Subcutaneous abdominal adipose tissue (tissue), 5 donors: ENCODE results near the gene NAA35.
"Not testable (repeated sequence)": the region's sequence is repeated elsewhere in the genome, so short reads cannot be mapped to it uniquely, and the experiment has no call there.

Source experiments
- H3K27ac ChIP-seq: one replicate; pipeline ENCODE4 v1.7.0; 2013; ENCODE audit warnings: low read depth, mild to moderate bottlenecking, inconsistent platforms, low read length, moderate library complexity
- H3K27me3 ChIP-seq, 5 donors: one replicate each; pipeline ENCODE4 v1.7.0; 2013; ENCODE audit warnings: low read length in 5 of 5, inconsistent platforms in 1 of 5; ENCODE audit not compliant: control insufficient read depth in 5 of 5, insufficient read depth in 4 of 5
- H3K36me3 ChIP-seq, 5 donors: one replicate each; pipeline ENCODE4 v1.7.0; 2013; ENCODE audit warnings: low read length in 5 of 5; ENCODE audit not compliant: control insufficient read depth in 5 of 5, insufficient read depth in 5 of 5
- H3K4me1 ChIP-seq, 5 donors: one replicate each; pipeline ENCODE4 v1.7.0; 2013; ENCODE audit warnings: low read length in 5 of 5, mild to moderate bottlenecking in 3 of 5, moderate library complexity in 1 of 5; ENCODE audit not compliant: control insufficient read depth in 5 of 5, insufficient read depth in 5 of 5
- H3K4me3 ChIP-seq, 5 donors: one replicate each; pipeline ENCODE4 v1.7.0; 2013; ENCODE audit warnings: low read length in 5 of 5, low read depth in 1 of 5
- H3K9ac ChIP-seq, 5 donors: one replicate each; pipeline ENCODE4 v1.7.0; 2013; ENCODE audit warnings: low read length in 5 of 5, mild to moderate bottlenecking in 4 of 5, moderate library complexity in 3 of 5
- H3K9me3 ChIP-seq, 5 donors: one replicate each; pipeline ENCODE4 v1.7.0; 2013; ENCODE audit warnings: low read length in 5 of 5; ENCODE audit not compliant: control insufficient read depth in 5 of 5
- donor health status: healthy.
- donor health status: healthy.
- donor health status: healthy.
- donor health status: healthy.
- donor health status: healthy.

The NAA35 gene

GRCh38 chr9:85971731-85972130 lies 30.8 kb downstream of the NAA35 start:
- Histone ChIP-seq H3K4me1 (peaks cover 0 to 7% (median 0%) of the 10 kb centered on the region in 5 donors), H3K27ac (no peak overlapping the region)

GRCh38 chr9:85973238-85973637 lies 32.3 kb downstream of the NAA35 start:
- H3K9ac ChIP-seq: no peak overlapping the region
- H3K27ac ChIP-seq: no peak overlapping the region
- H3K9me3 ChIP-seq: no peaks in the 10 kb centered on the region
- H3K4me3 ChIP-seq: no peak overlapping the region
- H3K27me3 ChIP-seq: no peaks in the 10 kb centered on the region
- peaks cover 21 to 60% (median 39%) of the 10 kb centered on the region in 5 donors for H3K36me3 ChIP-seq
- H3K4me1 ChIP-seq: peaks cover 0 to 5% (median 0%) of the 10 kb centered on the region in 5 donors

More at GRCh38 chr9:85971731-85972130, 30.8 kb downstream of the NAA35 start:
- no peak overlapping the region for H3K9ac ChIP-seq
- H3K4me3 ChIP-seq: no peak overlapping the region
- H3K36me3 ChIP-seq: peaks cover 13 to 50% (median 33%) of the 10 kb centered on the region in 5 donors
- H3K27me3 ChIP-seq: no peaks in the 10 kb centered on the region
- no peaks in the 10 kb centered on the region for H3K9me3 ChIP-seq

GRCh38 chr9:85974055-85974547 lies 33.2 kb downstream of the NAA35 start:
- H3K27me3 ChIP-seq, H3K27ac ChIP-seq, H3K4me1 ChIP-seq, H3K9ac ChIP-seq, H3K9me3 ChIP-seq, H3K4me3 ChIP-seq: not testable (repeated sequence)
- H3K36me3 ChIP-seq: peaks cover 25 to 65% (median 45%) of the 10 kb centered on the region in 5 donors

- H3K27ac ChIP-seq: no peak overlapping the region
Measured at GRCh38 chr9:85978496-85978895, 37.5 kb downstream of the NAA35 start.

GRCh38 chr9:85981369-85981768 lies 40.4 kb downstream of the NAA35 start:
- no peak overlapping the region for H3K4me3 ChIP-seq
- H3K27ac ChIP-seq: no peak overlapping the region
- peaks cover 38 to 54% (median 42%) of the 10 kb centered on the region in 5 donors for H3K36me3 ChIP-seq
- H3K9ac ChIP-seq: no peak overlapping the region
- H3K4me1 ChIP-seq: no peaks in the 10 kb centered on the region
- no peaks in the 10 kb centered on the region for H3K27me3 ChIP-seq
- H3K9me3 ChIP-seq: no peaks in the 10 kb centered on the region

More at GRCh38 chr9:85978496-85978895, 37.5 kb downstream of the NAA35 start:
- Histone ChIP-seq H3K27me3 (no peaks in the 10 kb centered on the region), H3K4me1 (no peaks in the 10 kb centered on the region), H3K9me3 (no peaks in the 10 kb centered on the region), H3K4me3 (no peak overlapping the region), H3K9ac (no peak overlapping the region), H3K36me3 (peaks cover 42 to 59% (median 49%) of the 10 kb centered on the region in 5 donors)

- no peak overlapping the region for H3K9ac ChIP-seq
- H3K36me3 ChIP-seq: peaks cover 17 to 32% (median 24%) of the 10 kb centered on the region in 5 donors
- H3K4me1 ChIP-seq: peaks cover 0 to 7% (median 0%) of the 10 kb centered on the region in 5 donors
- H3K4me3 ChIP-seq: no peak overlapping the region
- no peaks in the 10 kb centered on the region for H3K27me3 ChIP-seq
- no peaks in the 10 kb centered on the region for H3K9me3 ChIP-seq
- no peak overlapping the region for H3K27ac ChIP-seq
Measured at GRCh38 chr9:85984457-85984856, 43.5 kb downstream of the NAA35 start.

GRCh38 chr9:85987236-85987635 lies 46.3 kb downstream of the NAA35 start:
- no peak overlapping the region for H3K9ac ChIP-seq
- no peaks in the 10 kb centered on the region for H3K27me3 ChIP-seq
- H3K27ac ChIP-seq: no peak overlapping the region
- H3K9me3 ChIP-seq: no peaks in the 10 kb centered on the region
- peaks cover 0 to 16% (median 12%) of the 10 kb centered on the region in 5 donors for H3K36me3 ChIP-seq
- no peak overlapping the region for H3K4me3 ChIP-seq
- H3K4me1 ChIP-seq: peaks cover 0 to 7% (median 0%) of the 10 kb centered on the region in 5 donors

- peaks cover 14 to 31% (median 22%) of the 10 kb centered on the region in 5 donors for H3K36me3 ChIP-seq
- no peak overlapping the region for H3K9ac ChIP-seq
- no peak overlapping the region for H3K4me3 ChIP-seq
- no peaks in the 10 kb centered on the region for H3K9me3 ChIP-seq
- no peaks in the 10 kb centered on the region for H3K27me3 ChIP-seq
- H3K4me1 ChIP-seq: no peaks in the 10 kb centered on the region
- H3K27ac ChIP-seq: no peak overlapping the region
Measured at GRCh38 chr9:85994191-85994590, 53.2 kb downstream of the NAA35 start.

- Histone ChIP-seq H3K4me3 (no peak overlapping the region), H3K27me3 (no peaks in the 10 kb centered on the region), H3K4me1 (no peaks in the 10 kb centered on the region), H3K9me3 (no peaks in the 10 kb centered on the region), H3K36me3 (peaks cover 11 to 31% (median 22%) of the 10 kb centered on the region in 5 donors), H3K27ac (no peak overlapping the region), H3K9ac (no peak overlapping the region)
Measured at GRCh38 chr9:85995097-85995496, 54.2 kb downstream of the NAA35 start.

- Histone ChIP-seq H3K4me1 (no peaks in the 10 kb centered on the region), H3K27me3 (no peaks in the 10 kb centered on the region), H3K9ac (no peak overlapping the region), H3K36me3 (peaks cover 10 to 30% (median 22%) of the 10 kb centered on the region in 5 donors), H3K27ac (no peak overlapping the region), H3K4me3 (no peak overlapping the region), H3K9me3 (no peaks in the 10 kb centered on the region)
Measured at GRCh38 chr9:85995599-85995998, 54.7 kb downstream of the NAA35 start.
